Measurements from ENCODE around the gene SENP1.
A peak's percentile ranks its signal among the peaks of the same experiment; 100 is the strongest.
"Not testable (repeated sequence)": the region's sequence is repeated elsewhere in the genome, so short reads cannot be mapped to it uniquely, and the experiment has no call there.

SENP1 gene
- long read RNA-seq, donor 1: 0 reads
- long read RNA-seq, donor 2: 0 reads
- long read RNA-seq, donor 3, partial matches to known transcripts: 53 of 59 reads
- long read RNA-seq, donor 3, other reads (novel, unspliced or antisense): 6 of 59 reads
- long read RNA-seq, donor 4, full-length matches to known transcripts: 1 of 1 reads
- long read RNA-seq, donor 4, partial matches to known transcripts: 0 of 1 reads
- long read RNA-seq, donor 4, other reads (novel, unspliced or antisense): 0 of 1 reads
- long read RNA-seq, donor 5, full-length matches to known transcripts: 3 of 3 reads
- long read RNA-seq, donor 5, partial matches to known transcripts: 0 of 3 reads
- long read RNA-seq, donor 5, other reads (novel, unspliced or antisense): 0 of 3 reads
- long read RNA-seq, donor 6, full-length matches to known transcripts: 3 of 70 reads
- long read RNA-seq, donor 6, partial matches to known transcripts: 61 of 70 reads
- long read RNA-seq, donor 6, other reads (novel, unspliced or antisense): 6 of 70 reads
- long read RNA-seq, donor 7, partial matches to known transcripts: 256 of 257 reads
- long read RNA-seq, donor 7, other reads (novel, unspliced or antisense): 0 of 257 reads
- long read RNA-seq, donor 8, full-length matches to known transcripts: 2 of 92 reads
- long read RNA-seq, donor 8, partial matches to known transcripts: 76 of 92 reads
- long read RNA-seq, donor 8, other reads (novel, unspliced or antisense): 14 of 92 reads

DNA sequence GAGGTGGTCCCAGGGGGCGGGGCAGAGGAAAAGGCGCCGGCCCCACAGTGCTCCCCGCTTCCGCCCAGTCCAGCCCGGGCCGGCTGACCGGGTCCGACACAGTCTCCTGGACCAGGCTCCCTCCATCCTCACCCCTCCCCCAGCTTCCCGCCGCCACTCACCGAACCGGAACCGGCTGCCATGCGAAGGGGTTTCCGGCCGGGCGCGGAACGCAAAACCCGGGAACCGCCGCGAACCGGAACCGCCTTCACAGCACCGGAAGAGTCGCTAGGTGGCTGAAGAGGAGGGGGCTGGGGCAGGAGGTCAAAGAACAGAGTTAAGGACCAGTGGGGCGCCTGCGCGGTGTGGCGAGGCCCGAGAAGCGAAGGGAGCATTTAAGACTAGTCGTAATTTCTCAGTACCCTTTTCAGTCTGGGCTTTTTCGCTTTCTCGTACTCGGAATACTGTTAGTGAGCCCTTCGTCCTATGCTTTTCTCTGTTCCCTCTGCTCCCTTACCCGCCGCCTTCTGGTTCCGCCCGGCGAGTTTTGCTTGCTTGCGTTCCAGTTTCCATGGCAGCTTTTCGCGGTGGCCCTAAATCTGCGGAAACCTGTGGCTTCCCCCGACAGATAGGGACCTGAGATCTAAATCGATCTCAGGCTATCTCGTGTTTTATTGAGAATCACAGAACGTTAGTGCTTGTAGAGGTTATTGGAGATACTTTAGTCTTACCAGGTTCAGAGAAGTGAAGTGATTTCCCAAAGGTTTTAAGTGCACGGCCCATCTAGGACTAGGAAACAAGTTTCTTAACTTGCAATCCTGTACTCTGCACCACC lies at the start of gene SENP1:
TSS of gene SENP1 (minus strand) at position 213 of the 814 bp plus-strand sequence. CDS start 4,607 bp downstream, outside the sequence.
- peak; percentile 99 for DNase-seq

DNA sequence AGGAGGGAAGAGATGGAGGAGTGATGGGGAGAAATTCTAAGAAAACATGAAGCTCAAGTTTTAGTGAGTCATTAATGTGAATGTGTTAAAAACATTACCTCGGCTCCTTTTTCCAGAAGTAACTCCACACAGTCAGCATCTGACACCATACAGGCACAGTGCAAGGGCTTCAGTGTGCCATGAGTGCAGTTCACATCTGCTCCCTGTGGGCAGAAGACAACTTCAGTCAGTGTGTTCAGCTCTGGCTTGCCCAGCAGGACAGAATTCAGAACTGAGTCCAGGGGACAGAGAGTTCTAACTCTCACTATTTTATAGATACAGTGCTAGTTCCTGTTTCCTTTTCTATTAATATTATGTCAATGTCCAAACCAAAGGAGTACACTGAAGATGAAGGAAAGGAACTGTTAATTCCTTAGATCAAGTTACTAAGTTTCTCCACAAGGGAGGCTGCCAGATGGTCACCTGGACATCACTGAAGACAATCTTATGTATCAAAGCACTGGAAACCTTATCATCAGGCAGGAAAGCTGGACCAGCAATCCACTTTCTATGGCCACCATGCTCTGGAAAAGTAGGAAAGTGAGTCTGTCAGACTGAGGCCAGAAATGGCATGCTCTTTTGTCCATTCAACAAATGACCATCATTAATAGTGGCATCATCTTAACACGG lies 45.4 kb upstream of the SENP1 start:
- no peak for DNase-seq

DNA sequence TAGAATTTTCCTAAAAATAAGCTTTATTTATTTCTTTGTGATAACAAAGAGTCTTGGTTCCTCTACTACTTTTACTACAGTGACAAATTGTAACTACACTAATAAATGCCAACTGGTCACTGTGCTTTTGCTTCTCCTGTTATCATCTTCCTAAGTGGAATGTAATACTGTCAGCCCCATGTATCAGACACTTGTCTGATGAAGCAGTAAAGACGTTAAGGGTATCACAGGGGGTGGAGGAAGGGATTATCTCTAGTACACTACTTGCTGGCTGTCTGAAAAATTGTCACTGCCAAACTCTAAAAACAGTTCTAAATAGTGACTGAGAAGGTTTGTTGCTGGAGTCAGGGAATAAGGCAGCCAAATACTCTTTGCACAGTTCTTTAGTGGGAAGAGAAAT lies 40.1 kb upstream of the SENP1 start:
- no peak for DNase-seq

- no peak for DNase-seq
Observed at GRCh38 chr12:48143898-48144297, 38.0 kb upstream of the SENP1 start.

DNA sequence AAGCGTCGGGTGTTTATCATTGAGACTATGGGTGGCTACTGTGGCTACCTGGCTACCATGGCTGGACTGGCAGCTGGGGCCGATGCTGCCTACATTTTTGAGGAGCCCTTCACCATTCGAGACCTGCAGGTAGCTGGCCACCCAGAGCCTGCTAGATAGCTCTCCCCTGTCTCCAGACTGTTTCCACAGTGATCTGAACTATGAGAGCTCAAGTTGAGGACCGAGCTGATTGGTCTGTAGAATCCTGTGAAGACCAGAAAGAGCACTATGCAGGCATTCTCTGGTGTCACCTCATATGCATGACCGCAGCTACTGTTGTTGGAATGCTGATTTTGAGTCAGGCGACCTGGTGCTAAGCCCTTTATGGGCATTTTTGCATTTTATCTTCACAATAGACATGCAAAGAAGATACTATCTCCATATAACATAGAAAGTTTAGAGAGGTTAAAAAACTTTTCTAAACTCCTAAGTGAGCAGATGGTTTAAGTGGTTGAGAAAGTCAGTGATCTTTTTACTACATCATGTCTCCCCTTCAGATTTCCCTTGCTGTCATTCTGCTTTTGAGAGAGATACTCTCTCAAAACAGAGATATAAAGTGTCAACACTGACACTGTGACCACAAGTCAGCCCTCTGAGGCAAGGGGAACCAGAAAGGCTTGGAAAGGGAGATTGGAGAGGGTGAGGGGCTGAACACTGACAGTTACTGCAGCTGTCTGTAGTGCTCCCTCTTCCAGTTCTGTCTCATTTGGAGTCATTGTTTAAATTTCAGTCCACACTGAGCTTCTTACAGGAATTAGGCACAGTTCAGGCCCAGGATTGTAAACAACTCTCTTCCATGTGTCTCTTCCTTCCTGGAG lies 37.2 kb upstream of the SENP1 start:
- DNase-seq: no peak

- DNase-seq: no peak
Observed at GRCh38 chr12:48135027-48135426, 29.1 kb upstream of the SENP1 start.

GRCh38 chr12:48132826-48133225 lies 26.9 kb upstream of the SENP1 start:
- no peak for DNase-seq

GRCh38 chr12:48131517-48131916 lies 25.6 kb upstream of the SENP1 start:
- DNase-seq: no peak

- no peak for DNase-seq
Observed at GRCh38 chr12:48129376-48129775, 23.5 kb upstream of the SENP1 start.

DNA sequence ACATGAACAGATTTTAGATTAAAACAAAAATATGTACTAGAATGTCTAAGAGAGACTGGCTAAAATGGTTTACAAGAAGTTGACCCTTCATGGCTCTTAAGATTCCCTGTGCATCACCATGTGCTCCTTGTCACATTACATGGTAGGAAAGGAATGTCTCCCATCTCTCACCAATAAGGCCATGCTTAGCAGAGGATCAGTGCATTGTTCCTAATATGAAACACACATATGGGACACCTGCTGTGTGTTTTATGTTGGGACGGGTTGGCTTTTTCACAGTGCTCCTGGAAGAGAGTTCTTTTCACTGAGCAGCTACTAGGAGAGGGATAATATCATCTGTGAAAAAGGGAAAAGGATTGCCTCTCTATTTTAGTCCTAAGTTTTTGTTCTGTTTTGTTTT lies 22.9 kb upstream of the SENP1 start:
- no peak for DNase-seq

- no peak for DNase-seq
Observed at GRCh38 chr12:48126953-48127630, 21.2 kb upstream of the SENP1 start.

DNA sequence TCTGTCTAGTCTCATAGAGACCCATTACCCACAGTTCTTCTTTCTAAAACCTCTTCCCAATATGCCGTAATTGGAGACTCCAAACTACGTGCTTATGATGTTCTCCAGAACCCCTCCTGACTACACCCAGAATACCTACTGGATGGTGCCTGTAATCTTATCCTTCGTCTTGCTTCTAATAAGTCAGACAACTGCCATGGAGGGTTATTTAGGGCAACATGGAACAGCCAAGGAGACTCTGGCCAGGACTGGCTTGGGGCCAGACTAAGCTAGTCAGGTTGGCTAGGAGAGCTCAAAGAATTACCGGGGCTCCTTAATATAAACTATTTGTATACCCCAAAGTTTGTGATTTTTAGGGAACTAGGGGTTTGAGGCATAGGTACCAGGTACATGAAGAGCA lies 20.1 kb upstream of the SENP1 start:
- no peak for DNase-seq

GRCh38 chr12:48125542-48125941 lies 19.7 kb upstream of the SENP1 start:
- not testable (repeated sequence) for DNase-seq

DNA sequence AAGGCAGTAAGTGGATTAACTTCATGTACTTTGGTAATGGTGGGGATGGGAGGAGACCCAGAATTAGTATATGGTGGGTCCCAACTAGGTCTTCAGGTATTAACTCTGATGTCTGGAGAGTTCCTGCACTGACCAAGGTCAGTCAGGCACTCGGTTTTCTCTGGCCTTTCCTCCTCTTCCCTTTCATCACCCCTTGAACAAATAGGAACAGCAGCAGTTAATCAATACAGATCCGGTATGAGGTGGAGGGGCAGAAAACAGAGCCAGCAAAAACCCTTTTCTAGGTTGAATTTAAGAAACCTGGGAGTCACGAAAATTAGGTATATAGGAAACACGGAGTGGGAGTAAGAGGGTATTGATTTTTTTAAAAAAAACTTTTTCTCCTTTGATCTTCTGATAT lies 17.3 kb upstream of the SENP1 start:
- no peak for DNase-seq

DNA sequence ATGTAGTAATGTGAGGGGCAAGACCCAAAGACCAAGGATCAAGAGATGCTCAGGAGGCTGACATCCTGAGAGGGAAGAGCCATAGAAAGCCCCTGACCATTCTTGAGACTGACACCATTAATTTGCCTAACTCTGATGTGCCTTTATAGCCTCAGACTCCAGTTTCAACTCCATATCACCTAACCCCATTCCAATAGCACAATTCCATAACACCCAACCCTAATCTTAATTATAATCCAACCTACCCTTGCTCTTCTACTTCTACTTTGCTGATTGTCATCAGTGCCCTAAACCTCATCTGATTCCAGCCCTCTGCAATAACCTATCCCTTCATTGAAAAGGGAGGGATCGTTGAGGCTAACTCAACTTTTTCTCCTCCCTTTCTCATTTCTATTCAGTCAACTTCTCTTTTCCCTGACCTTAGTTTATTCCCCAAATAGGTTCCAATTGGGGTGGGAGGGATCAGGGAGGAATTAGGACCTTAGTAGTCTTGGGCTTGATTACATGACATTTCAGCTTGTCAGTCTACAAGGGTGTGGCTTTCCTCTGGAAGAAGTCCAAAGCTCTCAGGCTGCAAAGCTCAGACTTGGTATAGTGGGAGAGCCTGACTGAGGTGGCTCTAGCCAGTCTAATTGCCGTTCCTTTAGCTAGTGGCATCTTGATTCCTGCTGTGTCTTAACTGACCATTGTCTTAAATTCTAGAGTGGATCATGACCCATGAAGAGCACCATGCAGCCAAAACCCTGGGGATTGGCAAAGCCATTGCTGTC lies 16.4 kb upstream of the SENP1 start:
- no peak for DNase-seq

DNA sequence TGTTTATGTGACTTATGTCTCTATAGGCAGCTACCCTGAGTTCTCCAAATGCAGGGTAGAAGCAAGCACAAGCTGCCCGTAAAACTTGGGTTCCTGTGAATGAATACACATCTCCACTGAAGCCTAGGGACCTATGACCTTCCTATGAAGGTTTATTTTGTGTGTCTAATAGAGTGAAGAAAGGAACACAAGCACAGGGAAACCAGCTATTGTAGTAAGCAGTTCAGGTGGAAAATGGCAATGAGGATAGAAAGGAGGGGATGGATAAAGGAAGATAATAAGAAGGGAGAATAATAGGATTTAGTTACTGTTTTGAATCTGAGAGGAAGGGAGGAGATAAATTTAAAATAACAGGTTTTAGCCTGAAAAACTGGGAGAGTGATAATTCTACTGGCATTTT lies 15.6 kb upstream of the SENP1 start:
- DNase-seq: no peak

DNA sequence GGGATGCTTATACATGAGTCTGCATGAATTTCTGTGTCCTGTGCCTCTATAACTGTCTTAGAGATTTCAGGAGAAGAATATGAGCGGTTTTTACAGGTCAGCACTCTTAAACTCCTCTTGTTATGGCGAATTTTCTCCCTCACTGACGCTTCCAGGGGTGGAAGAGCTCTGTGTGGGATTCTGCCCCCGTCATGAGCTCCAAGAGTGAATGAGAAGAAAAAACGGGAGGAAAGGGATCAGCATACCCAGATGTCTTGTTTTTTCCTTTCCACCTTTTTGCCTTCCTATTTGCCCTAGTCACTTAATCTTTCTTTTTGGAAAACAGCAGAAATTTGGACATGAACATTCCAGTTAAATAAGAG lies 13.9 kb upstream of the SENP1 start:
- no peak for DNase-seq

- peak; percentile 87 for DNase-seq
Observed at GRCh38 chr12:48119078-48119833, 13.4 kb upstream of the SENP1 start, which contains the start of gene PFKM. Gene PFKM (plus strand): TSS chr12:48119364. CDS start chr12:48122775, 3,411 bp downstream.

GRCh38 chr12:48118284-48118871 lies 12.5 kb upstream of the SENP1 start:
- no peak for DNase-seq

All from right kidney (tissue), 9 donors.